HepG2 (cell line): ENCODE results near the gene DSTN. TPM values are rescaled to one million over a fixed set of nuclear protein-coding genes. Genes with fewer than 3 reads are reported as not detected.

Experiments
- AHR ChIP-seq: IDR thresholded peaks from 2 replicates; pipeline ENCODE4 v1.6.1; 2018; ENCODE audit warnings: missing genetic modification reagents, missing compliant biosample characterization
- CHD4 ChIP-seq: fragments of 200-600 bp; sonication (generic); IDR thresholded peaks from 2 replicates; pipeline ENCODE4 v1.7.0; 2017; ENCODE audit warnings: mild to moderate bottlenecking, low read length, borderline replicate concordance
- FOSL2 ChIP-seq: sonication (generic); formaldehyde crosslinking; IDR thresholded peaks from 2 replicates; pipeline ENCODE4 v1.4.0; 2020; ENCODE audit warnings: missing genetic modification reagents
- GTF2F1 ChIP-seq: fragments of 150-350 bp; IDR thresholded peaks from 2 replicates; pipeline ENCODE4 v1.6.1; 2014; ENCODE audit warnings: low read length
- NAIF1 ChIP-seq: sonication (generic); formaldehyde crosslinking; IDR thresholded peaks from 2 replicates; pipeline ENCODE4 v1.5.0; 2020; ENCODE audit warnings: mild to moderate bottlenecking, missing genetic modification reagents, borderline replicate concordance
- NCOR1 ChIP-seq: fragments of 200-600 bp; sonication (generic); IDR thresholded peaks from 2 replicates; pipeline ENCODE4 v1.7.0; 2017; ENCODE audit warnings: antibody characterized with exemption, low read length, borderline replicate concordance
- NR1H2 ChIP-seq: sonication (generic); formaldehyde crosslinking; IDR thresholded peaks from 2 replicates; pipeline ENCODE4 v1.8.1; 2022; ENCODE audit warnings: low read depth, missing genetic modification reagents, borderline replicate concordance
- RBM22 ChIP-seq: fragments of 200-400 bp; formaldehyde crosslinking; optimal IDR thresholded peaks from 2 replicates; pipeline ENCODE3; 2017; ENCODE audit warnings: mild to moderate bottlenecking, low read length, moderate library complexity
- SP5 ChIP-seq: IDR thresholded peaks from 2 replicates; pipeline ENCODE4 v1.6.1; 2016; ENCODE audit warnings: low read depth, borderline replicate concordance
- SRSF1 ChIP-seq: fragments of 200-400 bp; formaldehyde crosslinking; optimal IDR thresholded peaks from 2 replicates; pipeline ENCODE3; 2017; ENCODE audit warnings: mild to moderate bottlenecking, low read depth, low read length, moderate library complexity
- ZNF3 ChIP-seq: IDR thresholded peaks from 2 replicates; pipeline ENCODE4 v1.7.0; 2017; ENCODE audit warnings: inconsistent platforms
- ZNF30 ChIP-seq: sonication (generic); formaldehyde crosslinking; IDR thresholded peaks from 2 replicates; pipeline ENCODE4 v1.5.0; 2020; ENCODE audit warnings: mild to moderate bottlenecking, missing genetic modification reagents
- ZNF343 ChIP-seq: sonication (generic); formaldehyde crosslinking; IDR thresholded peaks from 2 replicates; pipeline ENCODE4 v1.4.0; 2020; ENCODE audit warnings: mild to moderate bottlenecking, missing genetic modification reagents
- ZNF484 ChIP-seq: sonication (generic); formaldehyde crosslinking; IDR thresholded peaks from 2 replicates; pipeline ENCODE4 v1.5.1; 2020; ENCODE audit warnings: mild to moderate bottlenecking, low read depth, missing genetic modification reagents, borderline replicate concordance
- ZNF543 ChIP-seq: sonication (generic); formaldehyde crosslinking; IDR thresholded peaks from 2 replicates; pipeline ENCODE4 v1.4.0; 2020; ENCODE audit warnings: mild to moderate bottlenecking, missing genetic modification reagents
- ZNF589 ChIP-seq: sonication (generic); formaldehyde crosslinking; conservative IDR thresholded peaks from 2 replicates; pipeline ENCODE4 v1.8.0; 2022; ENCODE audit warnings: mild to moderate bottlenecking, moderate library complexity, missing genetic modification reagents
- ZNF841 ChIP-seq: sonication (generic); formaldehyde crosslinking; IDR thresholded peaks from 2 replicates; pipeline ENCODE4 v1.8.1; 2023; ENCODE audit warnings: missing genetic modification reagents, borderline replicate concordance
- polyA plus RNA-seq, 8 experiments: library from polyadenylated mRNA; depleted of rRNA in 3 of 8; stranded (reverse) in 7 of 8; unstranded in 1 of 8; fragments of >200 nt; fragmentation: Illumina TruSeq in 4 of 8; extraction: Trizol in 4 of 8; gene quantifications; 2 replicates each; pipeline versions ENCODE4 v1.2.1 to v1.2.3, GENCODE V29; 2011 to 2016; ENCODE audit warnings: low read depth in 4 of 8, missing spikeins in 1 of 8, mixed read lengths in 1 of 8; ENCODE audit not compliant: insufficient read depth in 1 of 8
- total RNA-seq, 5 experiments: library from RNA; depleted of rRNA; stranded (reverse); fragments of >200 nt; fragmentation: Illumina TruSeq; extraction: Trizol; gene quantifications; 2 replicates each; pipeline ENCODE4 v1.2.3, GENCODE V29; 2016; ENCODE audit warnings: low read depth in 1 of 5
- TF ChIP-seq, protein P1 (sequence below): sonication (generic); formaldehyde crosslinking; conservative IDR thresholded peaks from 2 replicates; pipeline ENCODE4 v1.8.0; 2022; ENCODE audit warnings: missing genetic modification reagents
- TF ChIP-seq, protein P2 (sequence below): sonication (generic); formaldehyde crosslinking; IDR thresholded peaks from 2 replicates; pipeline ENCODE4 v1.5.1; 2020; ENCODE audit warnings: mild to moderate bottlenecking, missing genetic modification reagents, moderate library complexity
- TF ChIP-seq, protein P3 (sequence below): sonication (generic); formaldehyde crosslinking; IDR thresholded peaks from 2 replicates; pipeline ENCODE4 v1.8.0; 2022; ENCODE audit warnings: mild to moderate bottlenecking, missing genetic modification reagents
- TF ChIP-seq, protein P4 (sequence below): sonication (generic); formaldehyde crosslinking; IDR thresholded peaks from 2 replicates; pipeline ENCODE4 v1.5.1; 2020; ENCODE audit warnings: mild to moderate bottlenecking, missing genetic modification reagents, moderate library complexity

DSTN gene
- total and polyA plus RNA-seq, 2 of the 13 experiments (the other 11 are each of a cell fraction or from before 2014, with no cell fraction given) = 27.6 to 106 TPM

DNA sequence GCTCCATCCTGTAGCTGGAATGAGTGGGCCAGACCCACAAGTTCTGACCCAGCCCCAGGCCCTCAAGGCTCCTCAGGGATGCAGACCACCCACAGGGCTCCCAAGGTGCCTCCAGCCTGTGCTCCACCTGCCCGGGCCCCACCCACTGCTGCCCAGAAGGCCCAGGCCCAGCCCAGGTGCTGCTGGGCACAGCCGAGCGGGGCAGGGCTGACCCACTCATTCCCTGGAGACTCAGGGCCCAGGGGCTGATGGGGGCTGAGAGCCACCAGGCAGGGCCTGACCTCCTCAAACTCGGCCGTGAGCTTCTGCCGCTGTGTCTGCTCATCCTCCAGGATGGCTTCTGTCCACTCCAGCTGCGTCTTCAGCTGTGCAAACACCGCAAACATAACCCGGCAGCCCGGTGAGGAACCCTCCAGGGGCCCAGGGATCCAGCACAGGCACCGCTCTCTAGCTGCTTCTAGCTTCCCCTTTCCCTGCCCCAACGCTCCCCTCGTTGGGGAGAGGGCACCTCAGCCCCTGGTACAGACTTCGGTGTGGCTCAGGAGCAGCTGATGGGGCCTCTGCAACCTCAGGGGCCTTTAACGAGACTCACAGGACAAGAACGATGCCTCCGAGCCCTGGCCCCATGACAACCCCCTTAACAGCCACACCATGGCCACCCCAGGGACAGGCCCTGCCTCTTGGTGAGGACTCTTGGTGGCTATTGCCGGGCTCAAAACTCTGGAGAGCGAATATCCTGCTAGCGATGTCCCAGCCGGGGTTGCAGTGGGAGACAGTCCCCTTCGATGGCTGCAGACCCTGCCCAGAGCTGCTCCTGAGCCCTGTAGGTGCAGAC, 46.0 kb downstream of the DSTN start (continued):
- TF ChIP-seq, protein P1, sequence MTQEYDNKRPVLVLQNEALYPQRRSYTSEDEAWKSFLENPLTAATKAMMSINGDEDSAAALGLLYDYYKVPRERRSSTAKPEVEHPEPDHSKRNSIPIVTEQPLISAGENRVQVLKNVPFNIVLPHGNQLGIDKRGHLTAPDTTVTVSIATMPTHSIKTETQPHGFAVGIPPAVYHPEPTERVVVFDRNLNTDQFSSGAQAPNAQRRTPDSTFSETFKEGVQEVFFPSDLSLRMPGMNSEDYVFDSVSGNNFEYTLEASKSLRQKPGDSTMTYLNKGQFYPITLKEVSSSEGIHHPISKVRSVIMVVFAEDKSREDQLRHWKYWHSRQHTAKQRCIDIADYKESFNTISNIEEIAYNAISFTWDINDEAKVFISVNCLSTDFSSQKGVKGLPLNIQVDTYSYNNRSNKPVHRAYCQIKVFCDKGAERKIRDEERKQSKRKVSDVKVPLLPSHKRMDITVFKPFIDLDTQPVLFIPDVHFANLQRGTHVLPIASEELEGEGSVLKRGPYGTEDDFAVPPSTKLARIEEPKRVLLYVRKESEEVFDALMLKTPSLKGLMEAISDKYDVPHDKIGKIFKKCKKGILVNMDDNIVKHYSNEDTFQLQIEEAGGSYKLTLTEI = no peak
- TF ChIP-seq NCOR1 (no peak), ZNF841 (CRISPR knock-in tag) (no peak), NAIF1 (CRISPR knock-in tag) (no peak), ZNF343 (CRISPR knock-in tag) (no peak), SP5 (CRISPR knock-in tag) (no peak), ZNF543 (CRISPR knock-in tag) (no peak), RBM22 (peak; percentile 69), AHR (CRISPR knock-in tag) (no peak), ZNF589 (CRISPR knock-in tag) (no peak), NR1H2 (CRISPR knock-in tag) (no peak), CHD4 (no peak), ZNF484 (CRISPR knock-in tag) (no peak), ZNF30 (CRISPR knock-in tag) (no peak), SRSF1 (peak; percentile 24), GTF2F1 (no peak), FOSL2 (CRISPR knock-in tag) (no peak), ZNF3 (CRISPR knock-in tag) (no peak)
- TF ChIP-seq, protein P2, sequence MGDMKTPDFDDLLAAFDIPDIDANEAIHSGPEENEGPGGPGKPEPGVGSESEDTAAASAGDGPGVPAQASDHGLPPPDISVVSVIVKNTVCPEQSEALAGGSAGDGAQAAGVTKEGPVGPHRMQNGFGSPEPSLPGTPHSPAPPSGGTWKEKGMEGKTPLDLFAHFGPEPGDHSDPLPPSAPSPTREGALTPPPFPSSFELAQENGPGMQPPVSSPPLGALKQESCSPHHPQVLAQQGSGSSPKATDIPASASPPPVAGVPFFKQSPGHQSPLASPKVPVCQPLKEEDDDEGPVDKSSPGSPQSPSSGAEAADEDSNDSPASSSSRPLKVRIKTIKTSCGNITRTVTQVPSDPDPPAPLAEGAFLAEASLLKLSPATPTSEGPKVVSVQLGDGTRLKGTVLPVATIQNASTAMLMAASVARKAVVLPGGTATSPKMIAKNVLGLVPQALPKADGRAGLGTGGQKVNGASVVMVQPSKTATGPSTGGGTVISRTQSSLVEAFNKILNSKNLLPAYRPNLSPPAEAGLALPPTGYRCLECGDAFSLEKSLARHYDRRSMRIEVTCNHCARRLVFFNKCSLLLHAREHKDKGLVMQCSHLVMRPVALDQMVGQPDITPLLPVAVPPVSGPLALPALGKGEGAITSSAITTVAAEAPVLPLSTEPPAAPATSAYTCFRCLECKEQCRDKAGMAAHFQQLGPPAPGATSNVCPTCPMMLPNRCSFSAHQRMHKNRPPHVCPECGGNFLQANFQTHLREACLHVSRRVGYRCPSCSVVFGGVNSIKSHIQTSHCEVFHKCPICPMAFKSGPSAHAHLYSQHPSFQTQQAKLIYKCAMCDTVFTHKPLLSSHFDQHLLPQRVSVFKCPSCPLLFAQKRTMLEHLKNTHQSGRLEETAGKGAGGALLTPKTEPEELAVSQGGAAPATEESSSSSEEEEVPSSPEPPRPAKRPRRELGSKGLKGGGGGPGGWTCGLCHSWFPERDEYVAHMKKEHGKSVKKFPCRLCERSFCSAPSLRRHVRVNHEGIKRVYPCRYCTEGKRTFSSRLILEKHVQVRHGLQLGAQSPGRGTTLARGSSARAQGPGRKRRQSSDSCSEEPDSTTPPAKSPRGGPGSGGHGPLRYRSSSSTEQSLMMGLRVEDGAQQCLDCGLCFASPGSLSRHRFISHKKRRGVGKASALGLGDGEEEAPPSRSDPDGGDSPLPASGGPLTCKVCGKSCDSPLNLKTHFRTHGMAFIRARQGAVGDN (CRISPR knock-in tag) = no peak
- TF ChIP-seq, protein P3, sequence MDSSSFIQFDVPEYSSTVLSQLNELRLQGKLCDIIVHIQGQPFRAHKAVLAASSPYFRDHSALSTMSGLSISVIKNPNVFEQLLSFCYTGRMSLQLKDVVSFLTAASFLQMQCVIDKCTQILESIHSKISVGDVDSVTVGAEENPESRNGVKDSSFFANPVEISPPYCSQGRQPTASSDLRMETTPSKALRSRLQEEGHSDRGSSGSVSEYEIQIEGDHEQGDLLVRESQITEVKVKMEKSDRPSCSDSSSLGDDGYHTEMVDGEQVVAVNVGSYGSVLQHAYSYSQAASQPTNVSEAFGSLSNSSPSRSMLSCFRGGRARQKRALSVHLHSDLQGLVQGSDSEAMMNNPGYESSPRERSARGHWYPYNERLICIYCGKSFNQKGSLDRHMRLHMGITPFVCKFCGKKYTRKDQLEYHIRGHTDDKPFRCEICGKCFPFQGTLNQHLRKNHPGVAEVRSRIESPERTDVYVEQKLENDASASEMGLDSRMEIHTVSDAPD = no peak
- TF ChIP-seq, protein P4, sequence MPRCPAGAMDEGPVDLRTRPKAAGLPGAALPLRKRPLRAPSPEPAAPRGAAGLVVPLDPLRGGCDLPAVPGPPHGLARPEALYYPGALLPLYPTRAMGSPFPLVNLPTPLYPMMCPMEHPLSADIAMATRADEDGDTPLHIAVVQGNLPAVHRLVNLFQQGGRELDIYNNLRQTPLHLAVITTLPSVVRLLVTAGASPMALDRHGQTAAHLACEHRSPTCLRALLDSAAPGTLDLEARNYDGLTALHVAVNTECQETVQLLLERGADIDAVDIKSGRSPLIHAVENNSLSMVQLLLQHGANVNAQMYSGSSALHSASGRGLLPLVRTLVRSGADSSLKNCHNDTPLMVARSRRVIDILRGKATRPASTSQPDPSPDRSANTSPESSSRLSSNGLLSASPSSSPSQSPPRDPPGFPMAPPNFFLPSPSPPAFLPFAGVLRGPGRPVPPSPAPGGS (CRISPR knock-in tag) = 0 out of 2 replicates have a peak, but pooled peaks have one; percentile 30
